Stimulated activated CD4-positive, alpha-beta T cell treated with anti-CD3 and anti-CD28 coated beads, TNF-alpha, amount 100 ng/mL, for 24 hours (primary cell): Measurements from ENCODE around the gene GDF2.

Experiments used
- DNase-seq, 3 experiments: peaks; one replicate each; pipeline ENCODE4 v3.0.0-alpha.2; 2020; ENCODE audit warnings: low read depth in 3 of 3

The GDF2 gene

GRCh38 chr10:47291682-47292081, 30.6 kb upstream of the GDF2 start:
- no peak for DNase-seq

- DNase-seq: no peak
Measured at GRCh38 chr10:47294057-47294456, 28.2 kb upstream of the GDF2 start.

- no peak for DNase-seq
Measured at GRCh38 chr10:47294501-47294900, 27.8 kb upstream of the GDF2 start.

- DNase-seq: no peak
Measured at GRCh38 chr10:47295411-47295810, 26.8 kb upstream of the GDF2 start.

GRCh38 chr10:47296156-47296894, 25.9 kb upstream of the GDF2 start:
- no peak for DNase-seq

- DNase-seq: no peak
Measured at GRCh38 chr10:47296941-47297340, 25.3 kb upstream of the GDF2 start.

GRCh38 chr10:47297866-47298540, 24.3 kb upstream of the GDF2 start:
- DNase-seq: no peak

GRCh38 chr10:47298715-47299114, 23.5 kb upstream of the GDF2 start:
- no peak for DNase-seq

- peak in 1 of 3 experiments; percentile 25 for DNase-seq
Measured at GRCh38 chr10:47299611-47300428, 22.4 kb upstream of the GDF2 start, which contains the start of gene GDF10. GDF10 (plus strand) TSS chr10:47300197; CDS start chr10:47300652, 455 bp downstream.

GRCh38 chr10:47300429-47300931, 21.8 kb upstream of the GDF2 start:
- no peak for DNase-seq

GRCh38 chr10:47301833-47302232, 20.4 kb upstream of the GDF2 start:
- DNase-seq: no peak

- no peak for DNase-seq
Measured at GRCh38 chr10:47303105-47303504, 19.1 kb upstream of the GDF2 start.

- DNase-seq: no peak
Measured at GRCh38 chr10:47303866-47304265, 18.4 kb upstream of the GDF2 start.

- no peak for DNase-seq
Measured at GRCh38 chr10:47305566-47305965, 16.7 kb upstream of the GDF2 start.

GRCh38 chr10:47306387-47307210, 15.7 kb upstream of the GDF2 start:
- no peak for DNase-seq

GRCh38 chr10:47307381-47307780, 14.9 kb upstream of the GDF2 start:
- no peak for DNase-seq

GRCh38 chr10:47308775-47309174, 13.5 kb upstream of the GDF2 start:
- no peak for DNase-seq

- DNase-seq: no peak
Measured at GRCh38 chr10:47309408-47310089, 12.7 kb upstream of the GDF2 start.

- no peak for DNase-seq
Measured at GRCh38 chr10:47310090-47310505, 12.2 kb upstream of the GDF2 start.

GRCh38 chr10:47311193-47311931, 10.9 kb upstream of the GDF2 start:
- DNase-seq: peak in 1 of 3 experiments; percentile 27
